Cardiac muscle cell (in vitro differentiated cells and primary cell): ENCODE data around the gene CRTC1. TPM values are rescaled to one million over a fixed set of nuclear protein-coding genes. Genes with fewer than 3 reads are reported as not detected.

Source experiments
- DNase-seq, 2 donors: peaks; one replicate each; pipeline versions ENCODE4 v3.0.0 to v3.0.0-alpha.2; 2010 to 2017; ENCODE audit warnings: low read depth in 1 of 2, low spot score in 1 of 2
- H3K27ac ChIP-seq: fragments of 200-600 bp; sonication (generic); 2 replicates; pipeline ENCODE4 v1.5.1; 2016
- H3K27me3 ChIP-seq: fragments of 200-600 bp; sonication (generic); 2 replicates; pipeline ENCODE4 v1.6.0; 2016; ENCODE audit warnings: control low read depth
- H3K36me3 ChIP-seq: fragments of 200-600 bp; sonication (generic); 2 replicates; pipeline ENCODE4 v1.5.1; 2016; ENCODE audit warnings: control low read depth
- H3K4me1 ChIP-seq: fragments of 200-600 bp; sonication (generic); 2 replicates; pipeline ENCODE4 v1.8.1; 2017; ENCODE audit warnings: low read depth, mild to moderate bottlenecking, mixed run types
- H3K4me3 ChIP-seq: fragments of 200-600 bp; sonication (generic); 2 replicates; pipeline ENCODE4 v1.5.1; 2016; ENCODE audit warnings: mild to moderate bottlenecking
- H3K9me3 ChIP-seq: fragments of 200-600 bp; sonication (generic); 2 replicates; pipeline ENCODE4 v1.5.1; 2017; ENCODE audit warnings: low read depth, mild to moderate bottlenecking, control low read depth
- polyA plus RNA-seq: library from polyadenylated mRNA; unstranded; fragments of >200 nt; fragmentation: Nextera tagmentation; extraction: Ambion mirVana; gene quantifications from 2 replicates; pipeline ENCODE4 v1.2.1, GENCODE V29; 2016
- total RNA-seq: library from RNA; depleted of rRNA; stranded (reverse); fragments of >200 nt; gene quantifications from 2 replicates; pipeline ENCODE4 v1.2.3, GENCODE V29; 2016
- TF ChIP-seq, protein P1 (sequence below): IDR thresholded peaks from 2 replicates; pipeline ENCODE4 v1.5.1; 2012; ENCODE audit warnings: low read depth, mild to moderate bottlenecking, low read length

The CRTC1 gene
- total and polyA plus RNA-seq, 2 experiments from 2014 or later: 4.0 to 13.8 TPM

GRCh38 chr19:18783958-18784785 lies 100.7 kb downstream of the CRTC1 start:
- Histone ChIP-seq H3K36me3 (no peaks in the 10 kb centered on the region), H3K4me3 (no peak overlapping the region), H3K9me3 (no peaks in the 10 kb centered on the region), H3K4me1 (no peaks in the 10 kb centered on the region), H3K27ac (no peak overlapping the region), H3K27me3 (peaks cover 86% of the 10 kb centered on the region)
- TF ChIP-seq, protein P1, sequence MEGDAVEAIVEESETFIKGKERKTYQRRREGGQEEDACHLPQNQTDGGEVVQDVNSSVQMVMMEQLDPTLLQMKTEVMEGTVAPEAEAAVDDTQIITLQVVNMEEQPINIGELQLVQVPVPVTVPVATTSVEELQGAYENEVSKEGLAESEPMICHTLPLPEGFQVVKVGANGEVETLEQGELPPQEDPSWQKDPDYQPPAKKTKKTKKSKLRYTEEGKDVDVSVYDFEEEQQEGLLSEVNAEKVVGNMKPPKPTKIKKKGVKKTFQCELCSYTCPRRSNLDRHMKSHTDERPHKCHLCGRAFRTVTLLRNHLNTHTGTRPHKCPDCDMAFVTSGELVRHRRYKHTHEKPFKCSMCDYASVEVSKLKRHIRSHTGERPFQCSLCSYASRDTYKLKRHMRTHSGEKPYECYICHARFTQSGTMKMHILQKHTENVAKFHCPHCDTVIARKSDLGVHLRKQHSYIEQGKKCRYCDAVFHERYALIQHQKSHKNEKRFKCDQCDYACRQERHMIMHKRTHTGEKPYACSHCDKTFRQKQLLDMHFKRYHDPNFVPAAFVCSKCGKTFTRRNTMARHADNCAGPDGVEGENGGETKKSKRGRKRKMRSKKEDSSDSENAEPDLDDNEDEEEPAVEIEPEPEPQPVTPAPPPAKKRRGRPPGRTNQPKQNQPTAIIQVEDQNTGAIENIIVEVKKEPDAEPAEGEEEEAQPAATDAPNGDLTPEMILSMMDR: no peak
- DNase-seq: no peak

DNA sequence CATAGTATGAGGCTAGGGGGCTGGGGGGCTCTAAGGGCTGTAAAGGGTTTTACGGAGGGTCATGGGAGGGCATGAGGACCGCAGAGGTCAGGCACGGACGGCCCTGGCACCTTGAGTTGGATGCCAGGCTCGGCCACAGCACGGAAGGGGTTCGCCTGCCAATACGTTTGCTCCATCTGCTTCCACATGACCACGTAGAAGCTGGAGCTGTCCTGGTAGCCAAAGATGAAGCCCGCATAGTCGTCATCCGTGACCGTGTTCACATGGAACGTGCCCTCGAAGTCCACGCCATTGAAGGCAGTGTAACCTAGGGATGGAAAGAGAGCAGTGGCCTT lies 101.3 kb downstream of the CRTC1 start:
- Histone ChIP-seq H3K9me3 (no peaks in the 10 kb centered on the region), H3K27ac (no peak overlapping the region), H3K27me3 (peaks cover 87% of the 10 kb centered on the region), H3K36me3 (no peaks in the 10 kb centered on the region), H3K4me1 (no peaks in the 10 kb centered on the region), H3K4me3 (no peak overlapping the region)
- TF ChIP-seq, protein P1: no peak
- DNase-seq: no peak

DNA sequence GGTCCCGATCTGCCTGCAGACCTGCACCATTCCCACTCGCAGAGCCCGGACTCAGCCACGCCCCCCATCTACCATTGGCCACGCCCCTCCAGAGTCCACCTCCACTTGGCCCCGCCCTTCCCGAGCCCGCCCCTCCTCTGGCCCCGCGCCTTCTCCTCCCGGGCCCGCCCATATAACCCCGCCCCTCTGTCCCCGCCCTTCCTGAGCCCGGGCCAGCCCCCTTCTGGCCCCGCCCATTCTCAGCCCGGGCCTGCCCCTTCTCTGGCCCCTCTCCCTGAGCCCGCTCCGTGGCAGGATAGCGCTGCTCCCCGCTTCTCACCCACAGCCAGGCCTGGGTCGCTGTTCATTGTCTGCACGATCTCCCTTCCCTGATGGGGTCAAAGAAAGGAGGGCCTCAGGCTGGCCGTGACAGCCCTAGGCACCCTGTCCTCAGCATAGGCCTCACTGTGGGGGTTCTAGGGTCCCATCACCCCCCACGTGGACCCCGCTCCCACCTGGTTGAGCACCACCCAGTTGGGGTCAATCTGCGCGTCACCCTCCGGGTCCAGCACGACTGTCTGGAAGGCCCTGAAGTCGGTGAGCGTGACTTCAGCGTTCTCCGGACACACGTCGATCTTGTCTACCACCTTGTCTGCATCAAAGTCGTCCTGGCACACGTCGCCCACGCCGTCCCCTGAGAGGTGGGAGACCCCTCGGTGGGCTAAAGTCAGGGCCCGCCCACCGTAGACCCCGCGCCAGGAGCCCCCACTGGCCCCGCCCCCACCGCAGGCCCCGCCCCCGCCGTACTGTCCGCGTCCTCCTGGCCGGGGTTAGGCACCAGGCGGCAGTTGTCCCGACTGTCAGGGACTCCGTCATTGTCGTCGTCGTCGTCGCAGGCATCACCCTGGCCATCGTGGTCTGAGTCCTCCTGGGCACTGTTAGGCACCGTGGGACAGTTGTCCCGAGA lies 102.0 kb downstream of the CRTC1 start:
- peaks cover 88% of the 10 kb centered on the region for H3K27me3 ChIP-seq
- TF ChIP-seq, protein P1: no peak
- no peaks in the 10 kb centered on the region for H3K36me3 ChIP-seq
- H3K9me3 ChIP-seq: no peaks in the 10 kb centered on the region
- H3K27ac ChIP-seq: no peak overlapping the region
- no peak overlapping the region for H3K4me3 ChIP-seq
- DNase-seq: peak; percentile 64 to 86
- no peaks in the 10 kb centered on the region for H3K4me1 ChIP-seq

DNA sequence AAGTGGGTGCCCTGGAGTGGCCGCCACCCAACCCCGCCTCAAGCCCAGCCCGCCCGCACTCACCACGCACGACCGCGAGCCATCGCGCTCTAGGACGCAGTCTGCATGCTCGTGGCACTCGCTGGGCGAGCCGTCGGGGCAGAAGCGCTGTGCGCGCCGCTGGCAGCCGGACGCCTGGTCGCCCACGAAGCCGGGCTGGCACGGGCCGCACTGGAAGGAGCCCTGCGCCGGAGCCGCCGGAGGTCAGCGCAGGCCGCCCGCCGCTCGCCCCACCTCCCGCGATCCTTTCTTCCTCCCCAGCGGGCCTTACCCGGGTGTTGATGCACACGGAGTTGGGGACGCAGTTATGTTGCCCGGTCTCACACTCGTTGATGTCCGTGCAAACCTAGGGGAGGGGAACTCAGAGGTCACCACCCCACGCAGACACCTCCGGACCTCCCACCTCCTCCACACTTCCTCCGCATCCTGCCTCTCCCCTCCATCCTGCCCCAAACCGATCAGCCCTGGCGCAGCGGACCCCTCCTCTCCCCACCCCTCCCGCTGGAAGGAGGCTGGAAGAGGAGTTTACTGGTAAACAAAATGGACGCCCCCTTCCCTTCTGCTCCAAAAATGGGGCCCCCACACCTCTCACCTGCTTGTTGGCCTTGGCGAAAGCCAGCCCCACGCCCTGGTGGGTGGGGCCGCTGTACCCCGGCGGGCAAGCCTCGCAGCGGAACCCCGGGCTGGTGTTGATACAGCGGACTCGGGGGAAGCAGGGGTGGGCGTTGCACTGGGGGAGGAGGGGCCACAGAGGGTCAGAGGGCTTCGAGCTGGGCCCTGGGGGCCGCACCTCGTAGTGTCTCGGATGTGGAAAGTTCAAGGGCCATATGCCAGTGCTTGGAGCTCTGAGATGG lies 105.3 kb downstream of the CRTC1 start:
- H3K36me3 ChIP-seq: no peaks in the 10 kb centered on the region
- no peak for DNase-seq
- no peaks in the 10 kb centered on the region for H3K4me1 ChIP-seq
- H3K27ac ChIP-seq: no peak overlapping the region
- H3K9me3 ChIP-seq: no peaks in the 10 kb centered on the region
- H3K4me3 ChIP-seq: no peak overlapping the region
- H3K27me3 ChIP-seq: peaks cover 100% of the 10 kb centered on the region
- TF ChIP-seq, protein P1: no peak

DNA sequence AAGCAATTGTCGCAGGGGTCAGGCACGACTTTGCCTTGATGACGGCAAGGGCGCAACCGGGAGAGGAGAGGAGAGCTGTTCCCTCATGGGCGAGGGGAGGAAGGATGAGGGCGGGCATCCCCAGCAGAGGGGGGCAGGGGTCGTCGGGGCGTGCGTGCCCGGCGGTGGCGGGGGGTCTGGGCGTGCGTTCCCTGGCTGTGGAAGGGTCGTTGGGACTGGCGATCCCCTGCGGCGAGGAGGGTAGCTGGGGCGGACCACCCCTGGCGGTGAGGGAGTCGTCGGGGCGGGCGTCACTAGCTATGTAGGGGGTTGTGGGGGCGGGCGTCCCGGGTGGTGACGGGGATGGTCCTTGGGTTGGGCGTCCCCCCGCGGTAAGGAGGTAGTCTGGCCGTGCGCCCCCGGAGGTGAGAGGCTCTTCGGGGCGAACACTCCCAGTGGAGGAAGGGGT lies 106.0 kb downstream of the CRTC1 start:
- Histone ChIP-seq H3K4me3 (no peak overlapping the region), H3K4me1 (no peaks in the 10 kb centered on the region), H3K9me3 (no peaks in the 10 kb centered on the region), H3K27me3 (peaks cover 100% of the 10 kb centered on the region), H3K27ac (no peak overlapping the region), H3K36me3 (no peaks in the 10 kb centered on the region)
- DNase-seq: peak in 1 of 2 donors; percentile 12
- TF ChIP-seq, protein P1: no peak
